Body of pancreas (tissue), 4 donors: ENCODE measurements around the gene SYNGR2. TPM values are rescaled to one million over a fixed set of nuclear protein-coding genes. Genes with fewer than 3 reads are reported as not detected.
A peak's percentile ranks its signal among the peaks of the same experiment; 100 is the strongest.

Experiments used
- ATAC-seq: fragments of 150-250 bp; one replicate; pipeline ENCODE4 v1.9.1; 2016
- DNase-seq, 4 donors: peaks; one replicate each; pipeline ENCODE4 v3.0.0-alpha.2; 2019
- H3K27ac ChIP-seq, 4 donors: fragments of 200-600 bp; sonication (generic); 1 replicate in 3 of 4; 2 replicates in 1 of 4; pipeline versions ENCODE4 v1.5.1 to v1.6.1; 2016 to 2019; ENCODE audit warnings: mild to moderate bottlenecking in 1 of 4, mixed read lengths in 1 of 4, moderate library complexity in 1 of 4
- H3K27me3 ChIP-seq, 2 donors: fragments of 200-600 bp; sonication (generic); one replicate each; pipeline ENCODE4 v1.6.0; 2016; ENCODE audit warnings: mild to moderate bottlenecking in 1 of 2
- H3K36me3 ChIP-seq, 2 donors: fragments of 200-600 bp; sonication (generic); replicated peaks in 1 of 2; 2 replicates each; pipeline ENCODE4 v1.5.1; 2016; ENCODE audit warnings: low read depth in 2 of 2; ENCODE audit not compliant: insufficient read depth in 1 of 2
- H3K4me1 ChIP-seq: fragments of 200-600 bp; sonication (generic); one replicate; pipeline ENCODE4 v1.6.0; 2016
- H3K4me3 ChIP-seq, 2 donors: fragments of 200-600 bp; sonication (generic); 1 replicate in 1 of 2; 2 replicates in 1 of 2; pipeline ENCODE4 v1.5.1; 2016 to 2019
- H3K9me3 ChIP-seq, 3 donors: fragments of 200-600 bp; sonication (generic); 1 replicate in 2 of 3; 2 replicates in 1 of 3; pipeline ENCODE4 v1.5.1; 2016
- CTCF ChIP-seq, 7 experiments: fragments of 450-650 bp in 4 of 7; fragments of 200-600 bp in 3 of 7; sonication (generic) in 3 of 7; IDR thresholded peaks; one replicate each; pipeline ENCODE4 v1.5.1; 2016 to 2019; ENCODE audit warnings: antibody characterized with exemption in 7 of 7
- POLR2A ChIP-seq, 3 donors: fragments of 450-650 bp; IDR thresholded peaks; one replicate each; pipeline ENCODE4 v1.6.1; 2016; ENCODE audit warnings: antibody characterized with exemption in 3 of 3, mild to moderate bottlenecking in 2 of 3
- WGBS, 2 donors: methylation state at CpG; one replicate each; pipeline ENCODE4 v1.1.5; 2017; 5-methylcytosine and 5-hydroxymethylcytosine counted together
- intact Hi-C: fragments of 100-400 bp; cut with DNase I; formaldehyde crosslinking; loops from one replicate; pipeline ENCODE4 v1.15.1; 2023
- total RNA-seq, 2 donors: library from RNA; depleted of rRNA; stranded (reverse); fragments of >200 nt; gene quantifications; one replicate each; pipeline ENCODE4 v1.1.0, GENCODE V29; 2016

The SYNGR2 gene
- 10 to 100 TPM; 68.6 to 86.4 TPM for total RNA-seq

DNA sequence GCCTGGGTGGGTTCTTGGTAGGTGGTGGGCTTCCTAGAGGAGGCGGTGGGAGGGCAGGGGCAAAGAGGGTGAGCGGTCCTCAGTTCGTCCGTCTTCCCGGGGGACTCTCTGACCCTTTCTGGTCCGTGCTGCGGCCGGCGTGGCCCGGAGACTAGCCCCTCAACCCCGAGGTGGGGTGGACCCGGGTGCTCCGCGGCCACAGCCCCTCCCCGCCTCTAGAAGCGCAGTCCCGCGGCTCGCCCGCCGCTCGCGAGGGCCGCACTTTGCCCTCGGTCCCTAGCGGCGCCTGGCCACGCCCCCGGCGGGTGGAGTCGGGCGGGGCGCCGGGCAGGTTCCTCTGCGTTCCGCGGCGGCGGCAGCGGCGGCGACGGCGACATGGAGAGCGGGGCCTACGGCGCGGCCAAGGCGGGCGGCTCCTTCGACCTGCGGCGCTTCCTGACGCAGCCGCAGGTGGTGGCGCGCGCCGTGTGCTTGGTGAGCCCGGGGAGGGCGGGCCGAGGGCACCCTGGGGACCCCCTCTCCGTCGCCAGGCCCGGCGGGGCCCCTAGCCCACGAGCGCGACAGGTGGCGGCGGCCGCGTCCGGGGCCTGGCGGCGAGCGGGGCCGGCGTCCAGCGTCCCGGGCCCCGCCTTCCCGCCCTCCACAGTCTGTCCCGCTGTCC, at the start of gene SYNGR2:
Gene SYNGR2 (plus strand): TSS at position 340 of the 661 bp plus-strand sequence. CDS start 36 bp downstream, at position 376.
- TF ChIP-seq POLR2A (IDR thresholded peaks at IDR 0.05) (peak; percentile 47 to 90 (median 72)), CTCF (IDR thresholded peaks at IDR 0.05) (peak in 1 of 7 experiments; percentile 18)
- Histone ChIP-seq H3K36me3 (no peaks in the 10 kb centered on the region), H3K4me1 (peaks cover 53% of the 10 kb centered on the region), H3K27me3 (no peaks in the 10 kb centered on the region), H3K4me3 (peak within 1 kb of the TSS; percentile 58), H3K27ac (peak within 1 kb of the TSS; percentile 86 to 96 (median 91)), H3K9me3 (no peaks in the 10 kb centered on the region)
- WGBS, 2 donors, result 0% methylated on average over 70 of the region's 84 CpGs; no CpG with 5 or more reads in 1 of the 2 donors
- intact Hi-C loops, result loop anchor here (10.0 kb wide), 1 partner anchor 54 kb away; no protein-coding TSS in a partner anchor
- peak; percentile 90 for ATAC-seq
- DNase-seq, result peak; percentile 85 to 90 (median 89)

DNA sequence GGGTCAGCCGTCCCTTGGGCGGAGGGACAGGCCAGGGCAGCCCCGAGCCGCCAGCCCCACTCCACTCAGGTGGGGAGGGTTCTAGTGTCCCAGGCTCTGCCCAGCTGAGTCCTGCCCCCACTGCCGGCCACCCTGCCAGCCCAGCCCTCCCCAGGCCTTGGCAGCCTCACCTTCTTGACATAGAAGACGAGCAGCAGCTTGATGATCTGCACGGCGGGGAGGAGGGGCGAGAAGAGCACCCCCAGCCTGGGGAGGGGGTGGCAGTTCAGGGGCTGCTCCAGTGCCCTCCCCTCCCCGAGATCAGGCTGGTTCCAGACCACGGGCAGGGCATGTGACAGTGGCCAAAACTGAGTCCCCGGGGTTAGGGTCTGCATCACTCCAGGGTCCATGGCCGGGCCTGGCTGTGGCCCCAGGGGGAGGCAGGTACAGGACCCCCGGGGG, 49.6 kb upstream of the SYNGR2 start:
- H3K27ac ChIP-seq, result no peak overlapping the region
- H3K36me3 ChIP-seq, result peaks cover 0 to 5% of the 10 kb centered on the region in 2 donors
- ATAC-seq (no peak), DNase-seq (no peak)
- no peaks in the 10 kb centered on the region for H3K27me3 ChIP-seq
- no peak overlapping the region for H3K4me3 ChIP-seq
- no peaks in the 10 kb centered on the region for H3K9me3 ChIP-seq
- intact Hi-C loops, result loop anchor here (10.0 kb wide), 2 partner anchors 46 to 306 kb away; partner anchors contain the start of gene SYNGR2
- 84% methylated on average over 13 of the region's 14 CpGs; no CpG with 5 or more reads in 1 of the 2 donors for WGBS, 2 donors
- TF ChIP-seq CTCF (IDR thresholded peaks at IDR 0.05) (no peak), POLR2A (IDR thresholded peaks at IDR 0.05) (no peak)
- H3K4me1 ChIP-seq, result peaks cover 13% of the 10 kb centered on the region

DNA sequence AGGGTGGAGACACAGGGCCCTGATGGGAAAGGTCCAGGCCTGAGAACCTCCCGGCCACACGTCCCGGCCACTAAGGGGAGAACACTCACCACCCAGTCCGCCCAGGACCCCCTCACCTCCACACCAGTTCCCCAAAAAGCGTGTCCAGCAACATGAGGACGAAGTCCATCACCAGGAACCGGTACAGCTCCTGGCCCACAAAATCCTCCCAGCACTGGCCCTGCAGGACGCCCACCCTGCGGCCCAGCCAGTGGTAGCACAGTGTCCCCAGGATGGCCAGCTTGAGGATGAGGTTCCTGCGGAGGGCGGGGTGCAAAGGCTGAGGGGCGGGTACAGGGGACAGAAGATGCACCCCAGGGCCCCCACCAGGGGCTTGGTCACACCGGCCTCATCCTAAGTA, 47.8 kb upstream of the SYNGR2 start:
- Histone ChIP-seq H3K4me3 (no peak overlapping the region), H3K4me1 (peaks cover 13% of the 10 kb centered on the region), H3K9me3 (no peaks in the 10 kb centered on the region), H3K36me3 (peaks cover 0 to 5% of the 10 kb centered on the region in 2 donors), H3K27ac (no peak overlapping the region), H3K27me3 (no peaks in the 10 kb centered on the region)
- TF ChIP-seq POLR2A (IDR thresholded peaks at IDR 0.05) (no peak), CTCF (IDR thresholded peaks at IDR 0.05) (no peak)
- ATAC-seq (no peak), DNase-seq (no peak)
- intact Hi-C loops, result no loop called here
- WGBS, 2 donors, result 96 to 100% methylated on average over 5 to 9 of the region's 13 CpGs

GRCh38 chr17:78120971-78121800, 47.2 kb upstream of the SYNGR2 start:
- peaks cover 0 to 5% of the 10 kb centered on the region in 2 donors for H3K36me3 ChIP-seq
- peaks cover 14% of the 10 kb centered on the region for H3K4me1 ChIP-seq
- no peak overlapping the region for H3K4me3 ChIP-seq
- H3K9me3 ChIP-seq, result no peaks in the 10 kb centered on the region
- TF ChIP-seq CTCF (IDR thresholded peaks at IDR 0.05), result no peak
- TF ChIP-seq POLR2A (IDR thresholded peaks at IDR 0.05), result no peak
- ATAC-seq (no peak), DNase-seq (no peak)
- 76 to 92% methylated on average over 14 to 35 of the region's 35 CpGs for WGBS, 2 donors
- H3K27me3 ChIP-seq, result no peaks in the 10 kb centered on the region
- no peak overlapping the region for H3K27ac ChIP-seq
- intact Hi-C loops, result no loop called here
